Caco-2 (cell line): ENCODE measurements around the gene PPP6R3. TPM values are rescaled to one million over a fixed set of nuclear protein-coding genes. Genes with fewer than 3 reads are reported as not detected.
A peak's percentile ranks its signal among the peaks of the same experiment; 100 is the strongest.
"Not testable (repeated sequence)": the region's sequence is repeated elsewhere in the genome, so short reads cannot be mapped to it uniquely, and the experiment has no call there.

Experiments
- BruUV-seq: library from RNA; stranded (reverse); fragments of 400-500 nt; replicated peaks from 2 replicates; lab custom pipeline; 2021; lab: Mats Ljungman, UMichigan
- CTCF ChIA-PET: fragments of 300-600 bp; sonication (Branson Sonifier 250); formaldehyde crosslinking; loops from one replicate; lab custom pipeline; 2022; ENCODE audit warnings: antibody characterized with exemption; lab: Charles Lee
- POLR2A ChIA-PET: fragments of 300-600 bp; sonication (Branson Sonifier 250); formaldehyde crosslinking; loops from one replicate; lab custom pipeline; 2022; ENCODE audit warnings: antibody characterized with exemption; lab: Charles Lee
- DNase-seq, 2 experiments: peaks; one replicate each; pipeline versions ENCODE4 v3.0.0 to v3.0.0-alpha.2; 2020 to 2022
- H3K27me3 ChIP-seq: replicated peaks from 2 replicates; pipeline ENCODE4 v1.6.0; 2011; ENCODE audit warnings: low read length; ENCODE audit not compliant: control insufficient read depth, insufficient read depth
- H3K36me3 ChIP-seq: 2 replicates; pipeline ENCODE4 v1.5.1; 2011; ENCODE audit warnings: low read length; ENCODE audit not compliant: control insufficient read depth, insufficient read depth
- H3K4me1 ChIP-seq: fragments of 250-450 bp; sonication (Bioruptor Pico); 2 replicates; pipeline ENCODE4 v1.5.1; 2020; ENCODE audit warnings: mild to moderate bottlenecking
- H3K4me3 ChIP-seq: 2 replicates; pipeline ENCODE4 v1.5.1; 2011; ENCODE audit warnings: low read depth, mild to moderate bottlenecking, control low read depth, low read length
- H3K9me3 ChIP-seq: fragments of 250-450 bp; sonication (Bioruptor Pico); 2 replicates; pipeline ENCODE4 v1.5.1; 2020; ENCODE audit warnings: mild to moderate bottlenecking, moderate library complexity
- H3K27ac Mint-ChIP-seq: one replicate; pipeline ENCODE4 v1.8.0; 2022; ENCODE audit warnings: mixed read lengths; ENCODE audit not compliant: unreplicated experiment
- H3K27me3 Mint-ChIP-seq: one replicate; pipeline ENCODE4 v1.8.0; 2022; ENCODE audit warnings: mixed read lengths; ENCODE audit not compliant: insufficient read depth, unreplicated experiment
- H3K36me3 Mint-ChIP-seq: one replicate; pipeline ENCODE4 v1.8.0; 2022; ENCODE audit warnings: mild to moderate bottlenecking, mixed read lengths; ENCODE audit not compliant: insufficient read depth, unreplicated experiment
- H3K4me1 Mint-ChIP-seq: one replicate; pipeline ENCODE4 v1.8.0; 2022; ENCODE audit warnings: low read depth, mixed read lengths; ENCODE audit not compliant: unreplicated experiment
- H3K4me3 Mint-ChIP-seq: one replicate; pipeline ENCODE4 v1.8.0; 2022; ENCODE audit warnings: mild to moderate bottlenecking, moderate library complexity, mixed read lengths; ENCODE audit not compliant: unreplicated experiment
- H3K9me3 Mint-ChIP-seq: one replicate; pipeline ENCODE4 v1.8.0; 2022; ENCODE audit warnings: mixed read lengths; ENCODE audit not compliant: unreplicated experiment
- intact Hi-C: fragments of 100-400 bp; cut with micrococcal nuclease; formaldehyde crosslinking; loops from one replicate; pipeline ENCODE4 v1.10.0; 2022; ENCODE audit not compliant: unreplicated experiment
- total RNA-seq: library from RNA; stranded (reverse); gene quantifications from 2 replicates; pipeline ENCODE4 v1.2.3, GENCODE V29; 2022
- TF ChIP-seq, protein P1 (sequence below), 2 experiments: fragments of 200-600 bp in 1 of 2; IDR thresholded peaks; 1 replicate in 1 of 2; 2 replicates in 1 of 2; pipeline versions ENCODE4 v1.5.1 to v1.8.0; 2011 to 2022; ENCODE audit warnings: antibody characterized with exemption in 1 of 2, control low read depth in 1 of 2, inconsistent platforms in 1 of 2, low read depth in 1 of 2, low read length in 1 of 2, mild to moderate bottlenecking in 1 of 2, moderate library complexity in 1 of 2; ENCODE audit not compliant: insufficient read depth in 1 of 2, severe bottlenecking in 1 of 2, unreplicated experiment in 1 of 2

PPP6R3 gene
- total RNA-seq, 1 experiment from 2014 or later: 276 TPM

DNA sequence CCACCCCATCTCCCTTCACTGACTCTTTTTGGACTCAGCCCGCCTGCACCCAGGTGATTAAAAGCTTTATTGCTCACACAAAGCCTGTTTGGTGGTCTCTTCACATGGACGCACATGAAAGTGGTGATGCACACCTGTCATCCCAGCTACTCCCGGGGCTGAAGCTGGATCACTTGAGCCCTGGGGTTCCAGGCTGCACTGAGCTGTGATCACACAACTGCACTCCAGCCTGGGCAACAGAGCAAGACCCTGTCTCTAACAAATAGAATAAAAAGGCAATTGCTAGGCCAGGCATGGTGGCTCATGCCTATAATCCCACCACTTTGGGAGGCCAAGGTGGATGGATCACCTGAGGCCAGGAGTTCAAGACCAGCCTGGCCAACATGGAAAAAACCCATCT, 178.8 kb downstream of the PPP6R3 start:
- H3K4me1 ChIP-seq, H3K4me1 Mint-ChIP-seq, H3K36me3 Mint-ChIP-seq, H3K36me3 ChIP-seq, BruUV-seq, H3K9me3 ChIP-seq, H3K27ac Mint-ChIP-seq, POLR2A ChIA-PET, H3K9me3 Mint-ChIP-seq, H3K27me3 ChIP-seq, H3K4me3 ChIP-seq, CTCF ChIA-PET, H3K4me3 Mint-ChIP-seq: not testable (repeated sequence)
- intact Hi-C loops: loop anchor here (10.0 kb wide), 1 partner anchor 445 kb away; no protein-coding TSS in a partner anchor
- DNase-seq: peak in 1 of 2 experiments; percentile 20
- peaks cover 31% of the 10 kb centered on the region for H3K27me3 Mint-ChIP-seq

DNA sequence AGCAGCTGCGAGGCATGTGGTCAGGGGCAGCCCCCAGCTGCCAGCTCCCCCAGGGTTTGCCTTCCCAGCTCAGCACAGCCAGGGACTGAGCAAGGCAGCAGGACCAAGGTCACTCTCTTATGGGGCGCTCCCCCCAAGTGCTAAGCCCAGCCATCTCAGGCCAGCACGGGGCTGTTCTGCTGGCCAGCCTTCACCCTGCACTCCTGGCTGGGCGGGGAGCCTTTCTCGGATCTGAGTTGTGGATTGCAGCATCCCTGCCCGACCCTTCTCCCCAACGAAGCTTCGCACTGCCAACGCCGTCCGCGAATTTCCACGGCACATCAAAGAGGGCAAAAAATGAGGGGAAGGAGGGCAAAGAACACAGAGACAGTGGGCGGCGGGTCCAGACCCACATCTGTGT, 181.3 kb downstream of the PPP6R3 start:
- Mint-ChIP-seq H3K27me3 (peaks cover 26% of the 10 kb centered on the region), H3K27ac (no peak overlapping the region), H3K36me3 (no peaks in the 10 kb centered on the region), H3K4me3 (no peak overlapping the region), H3K9me3 (peaks cover 24% of the 10 kb centered on the region), H3K4me1 (no peaks in the 10 kb centered on the region)
- ChIA-PET POLR2A (no interaction called here), CTCF (no interaction called here)
- Histone ChIP-seq H3K27me3 (peaks cover 2% of the 10 kb centered on the region; the same call in 1 of the 2 replicates), H3K9me3 (peaks cover 12% of the 10 kb centered on the region), H3K36me3 (no peaks in the 10 kb centered on the region), H3K4me1 (no peaks in the 10 kb centered on the region), H3K4me3 (no peak overlapping the region)
- DNase-seq: no peak
- TF ChIP-seq, protein P1, sequence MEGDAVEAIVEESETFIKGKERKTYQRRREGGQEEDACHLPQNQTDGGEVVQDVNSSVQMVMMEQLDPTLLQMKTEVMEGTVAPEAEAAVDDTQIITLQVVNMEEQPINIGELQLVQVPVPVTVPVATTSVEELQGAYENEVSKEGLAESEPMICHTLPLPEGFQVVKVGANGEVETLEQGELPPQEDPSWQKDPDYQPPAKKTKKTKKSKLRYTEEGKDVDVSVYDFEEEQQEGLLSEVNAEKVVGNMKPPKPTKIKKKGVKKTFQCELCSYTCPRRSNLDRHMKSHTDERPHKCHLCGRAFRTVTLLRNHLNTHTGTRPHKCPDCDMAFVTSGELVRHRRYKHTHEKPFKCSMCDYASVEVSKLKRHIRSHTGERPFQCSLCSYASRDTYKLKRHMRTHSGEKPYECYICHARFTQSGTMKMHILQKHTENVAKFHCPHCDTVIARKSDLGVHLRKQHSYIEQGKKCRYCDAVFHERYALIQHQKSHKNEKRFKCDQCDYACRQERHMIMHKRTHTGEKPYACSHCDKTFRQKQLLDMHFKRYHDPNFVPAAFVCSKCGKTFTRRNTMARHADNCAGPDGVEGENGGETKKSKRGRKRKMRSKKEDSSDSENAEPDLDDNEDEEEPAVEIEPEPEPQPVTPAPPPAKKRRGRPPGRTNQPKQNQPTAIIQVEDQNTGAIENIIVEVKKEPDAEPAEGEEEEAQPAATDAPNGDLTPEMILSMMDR (IDR thresholded peaks at IDR 0.05; ENCODE audit: insufficient read depth in 1 of 2, low read depth in 1 of 2, low read length in 1 of 2, severe bottlenecking in 1 of 2, unreplicated experiment in 1 of 2): no peak
- no TSS peak for BruUV-seq
- intact Hi-C loops: no loop called here

DNA sequence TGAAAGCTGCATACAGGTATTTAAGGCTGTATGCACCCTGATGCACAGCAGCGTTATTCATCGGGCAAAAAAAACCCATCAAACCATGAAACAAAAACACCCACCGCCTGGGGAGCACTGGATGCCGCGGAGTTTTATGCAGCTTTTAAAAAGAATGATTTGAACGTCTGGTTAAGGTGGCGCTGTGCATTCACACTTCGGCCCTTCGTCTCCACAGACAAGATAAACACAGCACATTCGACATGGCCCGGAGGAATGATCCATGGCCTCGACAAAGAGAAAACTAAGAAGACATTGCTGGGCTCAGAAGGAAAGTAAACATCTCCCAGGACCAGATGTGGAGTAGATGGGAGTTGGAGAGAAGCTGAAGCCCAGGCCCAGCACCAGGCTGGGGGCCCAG, 183.0 kb downstream of the PPP6R3 start:
- TF ChIP-seq, protein P1 (IDR thresholded peaks at IDR 0.05; ENCODE audit: insufficient read depth in 1 of 2, low read depth in 1 of 2, low read length in 1 of 2, severe bottlenecking in 1 of 2, unreplicated experiment in 1 of 2): peak in 1 of 2 experiments; percentile 33
- Histone ChIP-seq H3K27me3 (peaks cover 2% of the 10 kb centered on the region), H3K36me3 (no peaks in the 10 kb centered on the region), H3K9me3 (peaks cover 16% of the 10 kb centered on the region), H3K4me3 (no peak overlapping the region), H3K4me1 (no peaks in the 10 kb centered on the region)
- ChIA-PET CTCF (interaction anchor here (0.7 to 1.2 kb wide), 3 partner anchors 11 to 405 kb away, joined by 3 to 5 read pairs (median 4); no protein-coding TSS in a partner anchor), POLR2A (interaction anchor here (0.6 to 0.7 kb wide), 2 partner anchors 27 to 168 kb away, joined by 3 read pairs; no protein-coding TSS in a partner anchor)
- Mint-ChIP-seq H3K36me3 (no peaks in the 10 kb centered on the region), H3K27me3 (peaks cover 25% of the 10 kb centered on the region), H3K27ac (no peak overlapping the region), H3K9me3 (peaks cover 33% of the 10 kb centered on the region), H3K4me3 (no peak overlapping the region), H3K4me1 (no peaks in the 10 kb centered on the region)
- intact Hi-C loops: no loop called here
- no TSS peak for BruUV-seq
- peak in 1 of 2 experiments; percentile 31 for DNase-seq
